ENCODE measurements around the gene SLC2A14.
"Not testable (repeated sequence)": the region's sequence is repeated elsewhere in the genome, so short reads cannot be mapped to it uniquely, and the experiment has no call there.

SLC2A14 gene
- 0.13 to 1.9 reads per million in 2 donors for total RNA-seq

DNA sequence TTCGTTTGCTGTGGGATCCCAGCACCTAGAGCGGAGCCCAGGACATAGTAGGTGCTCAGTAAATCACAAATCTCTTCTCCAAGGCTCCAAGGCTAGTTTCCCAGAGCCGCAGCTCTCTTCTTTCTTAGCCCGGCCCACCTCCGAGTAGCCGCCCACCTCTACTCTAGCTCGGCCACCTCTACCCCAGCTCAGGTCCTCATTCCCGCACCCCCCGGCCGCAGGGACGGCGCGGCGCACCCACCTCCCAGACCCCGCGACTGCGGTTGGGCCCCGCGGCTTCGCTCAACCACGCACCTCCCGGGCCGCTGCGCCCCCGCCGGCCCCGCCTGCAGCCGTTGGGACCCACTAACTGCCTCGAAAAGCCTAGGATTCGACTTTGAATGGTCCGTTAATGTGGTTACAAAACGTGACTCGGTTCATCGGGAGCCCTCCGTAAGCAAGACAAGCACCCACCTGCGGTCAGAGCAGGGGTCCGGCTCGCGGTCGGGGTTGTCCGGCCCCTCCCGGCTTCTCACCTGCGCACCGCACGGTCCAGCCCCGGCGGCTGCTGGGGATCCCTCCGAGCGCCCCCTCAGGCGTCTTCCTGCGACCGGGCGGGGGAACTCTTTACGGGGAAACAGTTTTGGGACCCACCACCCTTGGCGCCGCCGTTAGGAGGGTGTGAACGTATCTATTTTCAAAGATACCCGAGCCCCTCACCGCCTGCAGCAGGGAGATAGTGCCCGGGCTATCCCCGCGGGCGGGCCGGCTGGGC is at the start of gene SLC2A14:
TSS of gene SLC2A14 (minus strand) at position 350 of the 754 bp plus-strand sequence. CDS start 3,035 bp downstream, outside the sequence.
- DNase-seq: no peak

DNA sequence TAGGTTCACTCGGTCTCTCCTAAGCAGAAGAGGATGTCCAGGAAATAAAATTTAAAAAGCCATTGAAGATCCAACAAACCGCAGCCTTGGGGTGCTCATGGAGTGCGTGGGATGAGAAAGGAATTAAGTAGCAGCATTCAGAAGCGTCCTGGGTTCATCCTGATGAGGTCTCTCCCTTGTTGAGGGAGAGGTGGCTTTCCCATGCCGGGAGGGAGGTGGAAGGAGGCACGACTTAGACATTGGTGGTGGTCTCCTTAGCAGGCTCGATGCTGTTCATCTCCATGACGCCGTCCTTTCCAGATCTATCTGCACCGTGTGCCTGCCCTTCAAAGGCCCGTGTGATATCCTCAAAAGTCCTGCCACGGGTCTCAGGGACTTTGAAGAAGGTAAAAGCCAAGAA is 48.5 kb upstream of the SLC2A14 start:
- not testable (repeated sequence) for DNase-seq

DNA sequence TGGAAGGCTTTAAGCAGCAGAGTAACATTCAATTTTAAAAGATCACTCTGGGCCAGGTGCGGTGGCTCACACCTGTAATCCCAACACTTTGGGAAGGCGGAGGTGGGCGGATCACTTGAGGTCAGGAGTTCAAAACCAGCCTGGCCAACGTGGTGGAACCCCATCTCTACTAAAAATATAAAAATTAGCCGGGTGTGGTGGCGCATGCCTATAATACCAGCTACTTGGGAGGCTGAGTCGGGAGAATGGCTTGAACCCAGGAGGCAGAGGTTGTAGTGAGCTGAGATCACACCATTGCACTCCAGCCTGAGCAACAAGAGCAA is 45.5 kb upstream of the SLC2A14 start:
- not testable (repeated sequence) for DNase-seq

DNA sequence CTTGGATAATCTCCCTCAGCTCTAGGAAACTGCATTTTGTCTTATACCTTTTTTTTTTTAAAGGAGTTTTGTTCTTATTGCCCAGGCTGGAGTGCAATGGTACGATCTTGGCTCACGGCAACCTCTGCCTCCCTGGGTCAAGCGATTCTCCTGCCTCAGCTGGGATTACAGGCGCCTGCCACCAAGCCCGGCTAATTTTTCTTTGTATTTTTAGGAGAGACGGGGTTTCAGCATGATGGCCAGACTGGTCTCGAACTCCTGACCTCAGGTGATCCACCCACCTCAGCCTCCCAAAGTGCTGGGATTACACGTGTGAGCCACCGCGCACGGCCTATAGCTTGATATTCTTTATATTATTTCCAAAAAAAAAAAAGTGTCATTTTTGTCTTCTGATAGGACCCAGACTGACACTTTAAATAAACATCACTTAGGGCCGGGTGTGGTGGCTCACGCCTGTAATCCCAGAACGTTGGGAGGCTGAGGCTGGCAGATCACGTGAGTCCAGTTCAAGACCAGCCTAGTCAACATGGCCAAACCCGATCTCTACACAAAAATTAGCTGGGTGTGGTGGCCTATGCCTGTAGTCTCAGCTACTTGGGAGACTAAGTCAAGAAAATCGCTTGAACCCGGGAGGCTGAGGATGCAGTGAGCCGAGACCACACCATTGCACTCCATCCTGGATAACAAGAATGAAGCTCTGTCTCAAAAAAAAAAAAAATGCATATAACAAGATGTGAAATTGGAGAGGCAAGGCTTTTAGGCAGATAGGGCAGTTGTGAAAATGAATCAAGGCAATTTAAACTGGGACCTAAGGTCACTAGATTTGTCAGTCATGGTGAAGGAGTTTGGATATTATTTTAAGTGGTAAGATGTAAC is 44.9 kb upstream of the SLC2A14 start:
- DNase-seq: no peak

DNA sequence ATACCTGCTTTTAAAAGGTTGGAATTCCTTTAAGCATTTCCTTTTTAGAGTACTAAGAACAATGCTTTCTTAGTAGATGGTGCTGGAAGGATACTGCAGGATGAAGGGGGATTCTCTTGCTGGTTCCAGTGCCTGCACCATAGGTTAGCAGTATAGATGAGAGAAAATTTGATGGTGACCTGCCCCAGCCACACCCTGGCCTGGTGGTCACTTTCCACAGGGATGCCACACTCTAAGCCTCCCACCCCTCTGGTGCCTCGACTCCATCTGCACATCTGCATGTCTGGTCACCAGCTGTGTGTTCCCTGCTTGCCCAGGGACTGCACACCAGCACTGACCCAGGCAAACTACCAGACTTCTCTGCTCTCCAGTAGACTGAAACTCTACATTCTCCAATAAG is 44.2 kb upstream of the SLC2A14 start:
- DNase-seq: no peak

DNA sequence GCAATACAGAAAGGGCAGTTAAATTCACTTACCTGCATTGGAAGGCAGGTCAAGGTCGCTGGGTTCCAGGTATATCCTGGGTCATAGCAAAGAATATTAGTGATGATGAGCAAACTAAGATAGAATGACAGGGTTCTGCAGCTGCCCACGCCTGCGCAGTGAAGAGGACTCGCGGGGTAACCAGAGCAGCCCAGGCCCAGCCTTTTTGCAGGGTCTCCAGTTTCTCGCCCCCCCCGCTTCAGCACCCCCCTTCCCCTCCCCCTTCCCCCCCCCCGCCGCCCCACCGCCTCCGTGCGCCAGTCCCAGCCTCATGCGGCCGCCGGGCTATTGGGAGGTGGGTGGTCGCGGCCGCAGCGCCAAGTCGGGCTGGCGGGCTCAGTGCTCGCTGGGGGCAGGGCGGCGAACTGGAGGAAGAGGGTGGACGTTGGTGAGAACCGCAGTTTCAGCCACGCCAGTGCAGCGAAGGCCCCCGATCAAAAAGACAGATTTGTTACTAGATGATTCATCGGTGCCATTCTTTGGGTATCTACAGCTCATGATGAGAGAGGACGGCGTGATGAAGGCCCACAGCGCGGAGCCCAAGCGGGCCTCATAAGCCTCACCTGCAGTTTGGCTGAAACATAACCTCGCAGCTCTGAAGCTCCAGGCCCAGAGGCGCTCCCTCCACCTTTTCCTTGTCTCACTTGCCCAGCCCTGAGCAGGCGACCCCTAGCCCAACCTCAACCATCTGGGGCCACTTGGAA is 43.1 kb upstream of the SLC2A14 start:
- no peak for DNase-seq

DNA sequence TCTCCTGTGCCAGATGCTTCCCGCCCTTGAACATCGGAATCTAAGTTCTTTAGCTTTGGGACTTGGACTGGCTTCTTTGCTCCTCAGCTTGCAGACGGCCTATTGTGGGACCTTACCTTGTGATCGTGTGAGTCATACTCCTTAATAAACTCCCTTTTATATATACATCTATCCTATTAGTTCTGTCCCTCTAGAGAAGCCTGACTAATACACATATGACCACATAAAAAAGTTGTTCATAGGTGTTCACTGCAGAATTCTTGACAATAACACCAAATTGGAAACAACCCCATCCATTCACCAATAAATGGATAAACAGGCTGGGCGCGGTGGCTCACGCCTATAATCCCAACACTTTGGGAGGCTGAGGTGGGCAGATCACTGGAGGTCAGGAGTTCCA is 37.4 kb upstream of the SLC2A14 start:
- not testable (repeated sequence) for DNase-seq

DNA sequence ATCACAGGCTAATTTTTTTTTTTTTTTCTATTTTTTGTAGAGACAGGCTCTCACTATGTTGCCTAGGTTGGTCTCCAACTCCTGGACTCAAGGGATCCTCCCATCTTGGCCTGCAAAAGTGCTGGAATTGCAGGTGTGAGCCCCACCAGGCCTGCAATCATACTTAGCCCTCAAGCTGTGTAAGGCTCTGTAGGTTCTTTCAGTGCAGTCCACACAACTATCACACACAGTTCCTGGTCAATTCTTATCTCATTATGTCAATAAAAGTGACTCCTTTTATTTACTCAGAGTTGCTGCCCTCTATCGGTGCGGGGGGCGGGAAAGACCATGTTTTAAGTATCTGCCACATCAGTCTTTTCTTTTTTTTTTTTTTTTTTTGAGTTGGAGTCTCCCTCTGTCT is 34.3 kb upstream of the SLC2A14 start:
- DNase-seq: no peak

DNA sequence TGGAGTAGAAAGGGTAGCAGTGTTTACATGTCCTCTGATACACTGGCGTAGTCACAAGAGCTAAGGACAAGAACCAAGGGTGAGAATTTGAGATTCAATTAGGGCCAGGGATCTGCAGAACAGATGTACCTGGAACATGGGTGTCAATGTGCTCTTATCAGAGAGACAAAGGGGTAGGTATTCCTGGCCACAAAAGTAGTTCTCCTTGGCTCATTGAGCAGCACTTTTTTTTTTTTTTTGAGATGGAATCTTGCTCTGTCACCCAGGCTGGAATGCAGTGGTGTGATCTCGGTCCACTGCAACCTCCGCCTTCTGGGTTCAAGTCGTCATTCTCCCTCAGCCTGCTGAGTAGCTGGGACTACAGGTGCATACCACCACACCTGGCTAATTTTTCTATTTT is 33.6 kb upstream of the SLC2A14 start:
- DNase-seq: not testable (repeated sequence)

DNA sequence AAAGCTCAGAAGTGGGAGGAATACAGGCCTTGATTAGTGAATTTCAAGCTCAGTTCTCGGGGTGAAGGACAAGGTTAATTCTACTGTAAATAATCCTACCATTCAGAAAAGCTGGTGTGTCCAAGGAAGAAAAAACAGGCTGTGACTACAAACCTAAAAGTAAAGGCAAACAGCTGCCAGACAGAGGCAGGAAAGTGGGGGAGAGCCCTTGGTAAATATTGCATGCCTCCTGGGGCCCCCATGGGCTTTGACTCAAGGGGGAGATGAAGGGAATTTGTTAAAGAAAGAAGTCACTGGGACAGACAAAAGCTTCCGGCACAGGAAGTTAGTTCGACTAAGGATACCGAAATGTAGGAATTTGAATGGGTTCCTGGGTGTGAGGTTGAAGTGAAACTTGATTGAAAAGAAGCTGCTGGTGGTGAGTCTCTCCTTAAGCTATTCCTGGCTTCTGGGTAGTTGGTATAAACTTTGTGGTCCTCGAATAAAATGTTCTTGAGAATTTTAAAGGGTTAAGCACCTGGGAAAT is 32.9 kb upstream of the SLC2A14 start:
- not testable (repeated sequence) for DNase-seq

DNA sequence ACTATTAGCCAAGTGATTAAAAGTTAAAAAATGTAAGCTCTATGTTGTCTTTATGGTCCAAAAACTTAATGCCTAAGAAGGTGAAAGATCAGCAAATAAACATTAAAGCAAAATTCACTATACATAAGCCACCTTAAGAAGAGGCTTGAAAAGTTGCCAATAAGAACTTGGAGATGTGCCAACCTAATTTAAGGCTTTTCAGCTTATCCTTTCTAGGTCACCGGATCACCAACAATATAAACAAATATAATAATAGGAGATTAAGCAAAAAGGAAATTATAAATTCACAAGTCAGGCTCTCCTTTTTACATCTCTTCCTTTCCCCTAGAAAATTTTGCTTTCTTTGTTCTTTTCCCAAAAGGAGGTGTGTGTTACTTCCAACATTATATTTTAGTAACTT is 32.4 kb upstream of the SLC2A14 start:
- no peak for DNase-seq

DNA sequence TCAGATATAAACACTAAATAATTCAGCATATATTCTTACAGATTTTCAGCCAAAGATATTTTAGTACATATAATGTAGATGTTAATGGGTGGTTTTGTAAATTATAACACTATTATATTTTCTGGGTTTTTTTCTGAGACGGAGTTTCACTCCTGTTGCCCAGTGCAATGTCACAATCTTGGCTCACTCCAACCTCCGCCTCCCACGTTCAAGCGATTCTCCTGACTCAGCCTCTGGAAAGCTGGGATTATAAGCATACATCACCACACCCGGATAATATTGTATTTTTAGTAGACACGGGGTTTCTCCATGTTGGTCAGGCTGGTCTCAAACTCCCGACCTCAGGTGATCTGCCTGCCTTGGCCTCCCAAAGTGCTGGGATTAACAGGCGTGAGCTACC is 29.7 kb upstream of the SLC2A14 start:
- not testable (repeated sequence) for DNase-seq

DNA sequence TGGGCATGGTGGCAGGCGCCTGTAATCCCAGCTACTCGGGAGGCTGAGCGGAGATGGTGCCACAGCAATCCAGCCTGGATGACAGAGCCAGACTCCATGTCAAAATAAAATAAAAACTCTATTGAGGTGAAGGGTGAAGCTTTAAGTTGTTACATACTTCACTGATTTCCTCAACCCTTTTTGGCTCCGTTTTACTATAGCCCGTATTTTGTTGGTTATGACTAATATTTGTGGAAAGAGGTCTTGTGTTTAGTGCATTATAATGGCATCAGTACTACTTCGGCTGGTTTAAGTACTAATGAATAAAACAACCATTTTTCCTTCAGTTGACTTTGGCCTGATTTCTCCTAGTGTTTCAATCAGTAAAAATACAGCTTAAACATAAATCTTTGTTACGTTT is 27.0 kb upstream of the SLC2A14 start:
- no peak for DNase-seq

DNA sequence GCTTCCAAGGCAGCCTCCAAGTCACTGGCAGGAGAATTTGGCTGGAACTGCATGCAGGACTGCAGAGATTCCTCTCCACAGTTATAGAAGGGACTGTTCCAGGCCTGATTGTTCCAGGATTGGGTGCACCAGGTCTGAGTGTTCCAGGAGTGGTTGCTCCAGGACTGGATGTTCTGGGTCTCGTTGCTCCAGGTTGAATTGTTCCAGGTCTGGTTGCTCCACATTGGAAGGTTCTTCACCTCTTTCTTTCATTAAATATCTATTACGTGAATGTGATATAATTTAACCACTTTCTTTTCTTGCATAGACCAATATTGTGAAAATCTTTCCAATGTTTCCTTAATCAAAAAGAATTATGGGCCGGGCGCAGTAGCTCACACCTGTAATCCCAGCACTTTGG is 24.0 kb upstream of the SLC2A14 start:
- not testable (repeated sequence) for DNase-seq

DNA sequence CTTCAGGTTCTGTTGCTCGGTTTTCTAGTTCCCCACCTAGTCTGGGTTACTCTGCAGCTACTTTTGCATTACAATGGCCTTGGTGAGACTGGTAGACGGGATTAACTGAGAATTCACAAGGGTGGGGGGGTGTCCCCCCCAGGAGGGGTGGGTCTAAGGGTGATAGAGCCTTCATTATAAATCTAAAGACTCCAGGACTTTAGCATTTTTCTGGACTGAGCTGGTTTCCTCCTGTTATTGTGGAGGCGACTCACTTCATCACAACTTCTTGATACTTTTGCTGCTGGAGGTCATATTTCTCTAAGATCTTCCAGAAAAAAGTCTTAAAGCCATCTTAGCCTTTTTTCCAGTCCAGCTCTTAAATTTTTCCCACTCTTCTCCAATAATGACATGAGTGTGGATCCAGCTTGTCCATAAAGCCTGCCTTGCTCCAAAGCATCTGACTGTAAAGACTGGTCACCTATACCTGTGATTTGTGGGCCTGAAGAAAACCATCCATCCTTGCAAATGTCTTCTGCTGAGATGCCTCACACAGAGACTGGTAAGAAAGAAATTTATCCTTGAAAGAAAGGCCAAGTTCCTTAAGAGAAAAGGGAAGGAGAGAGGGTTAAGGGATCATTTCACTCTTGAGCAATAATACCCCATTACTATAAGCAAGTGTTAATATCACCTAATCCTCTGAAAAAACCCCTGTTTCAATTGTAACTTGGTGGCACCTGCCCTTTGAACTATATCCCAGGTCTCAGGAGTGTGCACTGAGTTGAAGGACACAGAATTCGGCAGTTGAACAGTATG is 19.7 kb upstream of the SLC2A14 start:
- DNase-seq: no peak

DNA sequence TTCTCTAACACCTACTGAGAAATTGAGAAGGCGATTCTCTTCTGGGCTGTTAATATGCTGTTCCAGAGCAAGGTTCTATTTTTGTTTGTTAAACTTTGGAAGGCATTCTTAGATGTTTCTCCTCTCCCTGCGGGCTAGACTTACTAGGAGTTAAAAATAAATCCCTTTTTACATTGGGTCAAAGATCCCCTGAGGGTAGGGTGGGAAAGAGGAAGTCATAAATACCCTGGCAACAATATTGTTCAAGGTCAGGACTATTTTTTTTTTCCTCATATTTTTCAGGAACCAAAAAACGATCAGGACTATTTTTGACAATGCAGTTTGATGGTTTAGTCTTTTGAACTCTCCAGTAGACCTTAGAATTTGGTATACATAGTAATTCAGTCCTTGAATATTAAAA is 12.0 kb upstream of the SLC2A14 start:
- DNase-seq: no peak

DNA sequence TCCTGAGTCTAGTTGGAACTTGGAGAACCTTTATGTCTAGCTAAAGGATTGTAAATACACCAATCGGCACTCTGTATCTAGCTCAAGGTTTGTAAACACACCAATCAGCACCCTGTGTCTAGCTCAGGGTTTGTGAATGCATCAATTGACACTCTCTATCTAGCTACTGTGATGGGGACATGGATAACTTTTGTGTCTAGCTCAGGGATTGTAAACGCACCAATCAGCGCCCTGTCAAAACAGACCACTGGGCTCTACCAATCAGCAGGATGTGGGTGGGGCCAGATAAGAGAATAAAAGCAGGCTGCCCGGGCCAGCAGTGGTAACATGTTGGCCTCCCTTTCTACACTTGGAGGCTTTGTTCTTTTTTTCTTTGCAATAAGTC is 9.0 kb upstream of the SLC2A14 start:
- DNase-seq: not testable (repeated sequence)

DNA sequence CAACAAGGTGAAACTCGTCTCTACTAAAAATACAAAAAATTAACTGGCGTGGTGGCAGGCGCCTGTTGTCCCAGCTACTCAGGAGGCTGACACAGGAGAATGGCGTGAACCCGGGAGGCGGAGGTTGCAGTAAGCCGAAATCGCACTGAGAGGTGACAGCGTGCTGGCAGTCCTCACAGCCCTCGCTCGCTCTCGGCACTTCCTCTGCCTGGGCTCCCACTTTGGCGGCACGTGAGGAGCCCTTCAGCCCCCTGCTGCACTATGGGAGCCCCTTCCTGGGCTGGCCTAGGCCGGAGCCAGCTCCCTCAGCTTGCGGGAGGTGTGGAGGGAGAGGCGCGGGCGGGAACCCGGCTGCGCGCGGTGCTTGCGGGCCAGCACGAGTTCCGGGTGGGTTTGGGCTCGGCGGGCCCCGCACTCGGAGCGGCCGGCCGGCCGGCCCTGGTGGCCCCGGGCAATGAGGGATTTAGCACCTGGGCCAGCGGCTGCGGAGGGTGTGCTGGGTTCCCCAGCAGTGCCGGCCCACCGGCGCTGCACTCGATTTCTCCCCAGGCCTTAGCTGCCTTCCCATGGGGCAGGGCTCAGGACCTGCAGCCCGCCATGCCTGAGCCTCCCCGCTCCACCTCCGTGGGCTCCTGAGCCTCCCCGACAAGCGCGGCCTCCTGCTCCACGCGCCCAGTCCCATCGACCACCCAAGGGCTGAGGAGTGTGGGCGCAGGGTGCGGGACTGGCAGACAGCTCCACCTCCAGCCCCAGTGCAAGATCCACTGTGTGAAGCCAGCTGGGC is 8.4 kb upstream of the SLC2A14 start:
- DNase-seq: not testable (repeated sequence)

DNA sequence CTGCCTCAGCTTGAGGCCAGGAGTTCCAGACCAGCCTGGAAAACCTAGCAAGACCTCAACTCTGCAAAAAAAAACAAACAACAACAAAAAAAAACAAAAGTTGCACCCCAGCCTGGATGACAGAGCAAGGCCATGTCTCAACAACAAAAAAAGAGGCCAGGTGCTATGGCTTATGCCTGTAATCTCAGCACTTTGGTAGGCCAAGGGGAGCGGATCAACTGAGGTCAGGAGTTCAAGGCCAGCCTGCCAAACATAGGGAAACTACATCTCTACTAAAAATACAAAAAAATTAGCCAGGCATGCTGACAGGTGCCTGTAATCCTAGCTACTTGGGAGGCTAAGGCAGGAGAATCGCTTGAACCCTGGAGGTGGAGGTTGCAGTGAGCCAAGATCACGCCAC is 6.5 kb upstream of the SLC2A14 start:
- DNase-seq: no peak

DNA sequence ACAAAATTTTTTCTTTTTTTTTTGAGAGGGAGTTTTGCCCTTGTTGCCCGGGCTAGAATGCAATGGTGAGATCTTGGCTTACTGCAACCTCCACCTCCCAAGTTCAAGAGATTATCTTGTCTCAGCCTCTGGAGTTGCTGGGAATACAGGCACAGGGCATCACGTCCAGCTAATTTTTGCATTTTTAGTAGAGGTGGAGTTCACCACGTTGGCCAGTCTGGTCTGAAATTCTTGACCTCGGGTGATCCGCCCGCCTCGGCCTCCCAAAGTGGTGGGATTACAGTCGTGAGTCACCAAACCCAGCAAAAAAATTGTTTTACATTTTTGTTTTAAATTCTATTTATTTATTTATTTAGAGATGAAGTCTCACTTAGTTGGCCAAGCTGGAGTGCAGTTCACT is 4.7 kb upstream of the SLC2A14 start:
- no peak for DNase-seq

DNA sequence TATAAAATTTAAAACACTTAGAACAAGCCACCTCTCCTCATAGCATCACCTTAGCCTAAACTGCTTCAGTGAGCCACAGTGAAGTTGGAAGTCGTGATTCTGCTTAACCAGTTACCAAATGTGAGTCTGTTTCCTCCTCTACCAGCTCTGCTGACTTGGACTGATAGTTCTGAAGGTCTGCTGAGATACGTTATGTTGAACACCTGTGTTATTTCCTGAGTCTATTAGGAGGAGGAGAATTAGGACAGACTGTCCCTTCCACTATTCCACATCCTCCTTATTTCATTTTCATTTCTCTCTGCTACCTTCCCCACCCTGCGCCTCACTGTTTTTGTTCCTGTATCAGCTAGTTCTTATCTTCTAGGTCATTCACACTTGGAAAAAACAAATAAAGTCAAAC is 2.4 kb downstream of the SLC2A14 start:
- no peak for DNase-seq

DNA sequence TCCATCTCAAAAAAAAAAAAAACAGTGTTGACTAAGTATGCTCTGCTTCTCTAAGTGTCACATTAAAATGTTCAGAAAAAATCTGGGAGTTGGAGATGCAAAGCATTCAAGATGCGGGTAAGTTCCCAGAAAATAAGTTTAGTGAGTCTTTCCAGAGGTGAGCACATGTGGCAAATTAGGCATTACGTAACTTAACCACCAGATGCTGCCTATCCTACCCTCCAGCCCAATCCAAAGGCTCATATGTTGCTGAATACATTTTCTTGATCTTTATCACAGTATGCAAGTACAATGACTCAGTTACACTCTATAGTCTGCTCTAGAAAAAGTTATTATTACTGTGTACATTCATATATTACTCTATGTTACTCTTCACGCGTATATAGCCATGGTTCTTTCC is 3.6 kb downstream of the SLC2A14 start:
- DNase-seq: no peak
